22Rv1 (cell line): ENCODE data around the gene ELN.

Source experiments
- H3K27ac ChIP-seq: fragments of 450-650 bp; 2 replicates; pipeline ENCODE4 v1.5.1; 2017
- CTCF ChIP-seq: fragments of 450-650 bp; IDR thresholded peaks from 2 replicates; pipeline ENCODE4 v1.5.1; 2017; ENCODE audit warnings: mild to moderate bottlenecking
- ZFX ChIP-seq: fragments of 450-650 bp; IDR thresholded peaks from 2 replicates; pipeline ENCODE4 v1.6.1; 2017; ENCODE audit warnings: antibody characterized with exemption, borderline replicate concordance

ELN gene

GRCh38 chr7:74025730-74026129, 2.2 kb upstream of the ELN start:
- H3K27ac ChIP-seq = no peak overlapping the region
- TF ChIP-seq CTCF (no peak), ZFX (no peak)

GRCh38 chr7:74026406-74026902, 1.5 kb upstream of the ELN start:
- TF ChIP-seq ZFX = no peak
- no peak for TF ChIP-seq CTCF
- H3K27ac ChIP-seq = no peak overlapping the region

GRCh38 chr7:74026903-74027682, 880 bp upstream of the ELN start:
- TF ChIP-seq CTCF (peak; percentile 99), ZFX (no peak)
- H3K27ac ChIP-seq = no peak overlapping the region

- TF ChIP-seq CTCF = no peak
- TF ChIP-seq ZFX = no peak
- no peak overlapping the region for H3K27ac ChIP-seq
Measured at GRCh38 chr7:74028321-74028838, 407 bp downstream of the ELN start.

GRCh38 chr7:74029089-74029785, 1.3 kb downstream of the ELN start:
- H3K27ac ChIP-seq = no peak overlapping the region
- TF ChIP-seq CTCF (no peak), ZFX (no peak)

- TF ChIP-seq ZFX = no peak
- H3K27ac ChIP-seq = no peak overlapping the region
Measured at GRCh38 chr7:74029991-74030415, 2.0 kb downstream of the ELN start.

GRCh38 chr7:74030861-74031260, 2.9 kb downstream of the ELN start:
- TF ChIP-seq ZFX (no peak), CTCF (no peak)
- no peak overlapping the region for H3K27ac ChIP-seq
